Fibroblast of lung (primary cell): Measurements from ENCODE around the gene CCDC116. TPM values are rescaled to one million over a fixed set of nuclear protein-coding genes. Genes with fewer than 3 reads are reported as not detected.

Experiments
- DNase-seq, 2 donors: peaks; one replicate each; pipeline versions ENCODE4 v3.0.0 to v3.0.0-alpha.2; 2010; ENCODE audit warnings: low read depth in 2 of 2
- H2AFZ ChIP-seq: 2 replicates; pipeline ENCODE4 v1.5.1; 2012; ENCODE audit warnings: low read length, control low read depth, inconsistent platforms
- H3K27ac ChIP-seq: 2 replicates; pipeline ENCODE4 v1.5.1; 2011; ENCODE audit warnings: low read length, control low read depth; ENCODE audit not compliant: insufficient read depth
- H3K27me3 ChIP-seq: 2 replicates; pipeline ENCODE4 v1.5.1; 2011; ENCODE audit warnings: mild to moderate bottlenecking, low read length; ENCODE audit not compliant: control insufficient read depth, insufficient read depth
- H3K36me3 ChIP-seq: 2 replicates; pipeline ENCODE4 v1.5.1; 2011; ENCODE audit warnings: low read length; ENCODE audit not compliant: control insufficient read depth, insufficient read depth
- H3K4me1 ChIP-seq: 2 replicates; pipeline ENCODE4 v1.5.1; 2011; ENCODE audit warnings: low read length; ENCODE audit not compliant: control insufficient read depth, insufficient read depth; ENCODE audit errors: extremely low read depth
- H3K4me2 ChIP-seq: 2 replicates; pipeline ENCODE4 v1.5.1; 2011; ENCODE audit warnings: low read length, control low read depth; ENCODE audit not compliant: insufficient read depth; ENCODE audit errors: extremely low read depth
- H3K4me3 ChIP-seq, 4 experiments: fragments of 200-600 bp in 1 of 4; sonication (generic) in 1 of 4; replicated peaks in 1 of 4; 2 replicates each; pipeline ENCODE4 v1.5.1; 2011 to 2016; ENCODE audit warnings: low read length in 4 of 4, low read depth in 3 of 4, mild to moderate bottlenecking in 3 of 4, control low read depth in 2 of 4, inconsistent platforms in 1 of 4, mixed read lengths in 1 of 4; ENCODE audit not compliant: insufficient read depth in 1 of 4; ENCODE audit errors: control extremely low read depth in 1 of 4
- H3K79me2 ChIP-seq: 2 replicates; pipeline ENCODE4 v1.5.1; 2012; ENCODE audit warnings: mild to moderate bottlenecking, low read length, inconsistent platforms; ENCODE audit not compliant: control insufficient read depth, insufficient read depth
- H3K9ac ChIP-seq: 2 replicates; pipeline ENCODE4 v1.5.1; 2011; ENCODE audit warnings: mild to moderate bottlenecking, low read length, control low read depth; ENCODE audit not compliant: insufficient read depth
- H3K9me3 ChIP-seq: 2 replicates; pipeline ENCODE4 v1.5.1; 2012; ENCODE audit warnings: low read depth, low read length; ENCODE audit not compliant: control insufficient read depth, insufficient read depth
- H4K20me1 ChIP-seq: 2 replicates; pipeline ENCODE4 v1.5.1; 2011; ENCODE audit warnings: low read length; ENCODE audit not compliant: control insufficient read depth, insufficient read depth; ENCODE audit errors: extremely low read depth
- EZH2 ChIP-seq: IDR thresholded peaks from 2 replicates; pipeline ENCODE4 v1.5.1; 2012; ENCODE audit warnings: low read length, control low read depth, mild to moderate bottlenecking; ENCODE audit errors: missing control alignments
- polyA plus RNA-seq, 2 donors: library from polyadenylated mRNA; depleted of rRNA in 1 of 2; stranded (reverse) in 1 of 2; unstranded in 1 of 2; fragments of >200 nt; gene quantifications; 2 replicates each; pipeline ENCODE4 v1.2.1, GENCODE V29; 2011 to 2012; ENCODE audit warnings: missing spikeins in 1 of 2
- total RNA-seq: library from RNA; depleted of rRNA; stranded (reverse); fragments of >200 nt; gene quantifications from 2 replicates; pipeline ENCODE4 v1.2.1, GENCODE V29; 2014
- TF ChIP-seq, protein P1 (sequence below), 2 donors: IDR thresholded peaks in 1 of 2; conservative IDR thresholded peaks in 1 of 2; 1 replicate in 1 of 2; 2 replicates in 1 of 2; pipeline ENCODE4 v1.5.1; 2011 to 2012; ENCODE audit warnings: low read length in 2 of 2, control low read depth in 1 of 2, inconsistent platforms in 1 of 2, low read depth in 1 of 2, mild to moderate bottlenecking in 1 of 2

CCDC116 gene
- total and polyA plus RNA-seq, 2 donors (not counting 1 experiment from before 2014, with no cell fraction given), result 0.03 to 0.17 TPM

DNA sequence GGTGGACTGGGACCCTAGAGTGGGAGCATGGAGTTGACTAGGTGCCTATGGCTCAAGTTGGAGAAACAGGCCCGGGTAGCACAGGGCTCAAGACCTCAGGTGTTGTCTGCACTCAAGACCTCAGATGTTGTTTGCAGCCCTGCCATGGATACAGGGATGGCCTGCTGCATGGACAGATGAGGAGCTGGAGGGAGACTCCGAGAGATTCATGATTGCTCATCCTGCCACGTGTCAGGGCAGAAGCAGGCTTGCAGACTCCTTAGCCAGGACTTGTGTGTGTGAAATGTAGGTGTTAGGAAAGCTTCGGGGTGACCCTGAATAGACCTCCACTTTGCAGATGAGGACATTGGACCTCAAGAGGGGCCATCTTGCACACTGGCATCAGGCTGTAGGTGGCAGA lies 921 bp downstream of the CCDC116 start:
- H4K20me1 ChIP-seq, result no peaks in the 10 kb centered on the region
- no peak overlapping the region for H2AFZ ChIP-seq
- H3K4me1 ChIP-seq, result no peaks in the 10 kb centered on the region
- no peak for TF ChIP-seq EZH2
- TF ChIP-seq, protein P1, sequence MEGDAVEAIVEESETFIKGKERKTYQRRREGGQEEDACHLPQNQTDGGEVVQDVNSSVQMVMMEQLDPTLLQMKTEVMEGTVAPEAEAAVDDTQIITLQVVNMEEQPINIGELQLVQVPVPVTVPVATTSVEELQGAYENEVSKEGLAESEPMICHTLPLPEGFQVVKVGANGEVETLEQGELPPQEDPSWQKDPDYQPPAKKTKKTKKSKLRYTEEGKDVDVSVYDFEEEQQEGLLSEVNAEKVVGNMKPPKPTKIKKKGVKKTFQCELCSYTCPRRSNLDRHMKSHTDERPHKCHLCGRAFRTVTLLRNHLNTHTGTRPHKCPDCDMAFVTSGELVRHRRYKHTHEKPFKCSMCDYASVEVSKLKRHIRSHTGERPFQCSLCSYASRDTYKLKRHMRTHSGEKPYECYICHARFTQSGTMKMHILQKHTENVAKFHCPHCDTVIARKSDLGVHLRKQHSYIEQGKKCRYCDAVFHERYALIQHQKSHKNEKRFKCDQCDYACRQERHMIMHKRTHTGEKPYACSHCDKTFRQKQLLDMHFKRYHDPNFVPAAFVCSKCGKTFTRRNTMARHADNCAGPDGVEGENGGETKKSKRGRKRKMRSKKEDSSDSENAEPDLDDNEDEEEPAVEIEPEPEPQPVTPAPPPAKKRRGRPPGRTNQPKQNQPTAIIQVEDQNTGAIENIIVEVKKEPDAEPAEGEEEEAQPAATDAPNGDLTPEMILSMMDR (conservative IDR thresholded peaks at IDR 0.05 in 1 of 2, IDR thresholded peaks at IDR 0.05 in 1 of 2; ENCODE audit: low read depth in 1 of 2, low read length in 2 of 2), result no peak
- peaks cover 5% of the 10 kb centered on the region for H3K79me2 ChIP-seq
- H3K36me3 ChIP-seq, result peaks cover under 1% of the 10 kb centered on the region
- no peak for DNase-seq
- no peak overlapping the region for H3K4me2 ChIP-seq
- H3K4me3 ChIP-seq, result no peak overlapping the region
- H3K9me3 ChIP-seq, result no peaks in the 10 kb centered on the region
- H3K27me3 ChIP-seq, result no peaks in the 10 kb centered on the region
- H3K9ac ChIP-seq, result no peak overlapping the region
- no peak overlapping the region for H3K27ac ChIP-seq

DNA sequence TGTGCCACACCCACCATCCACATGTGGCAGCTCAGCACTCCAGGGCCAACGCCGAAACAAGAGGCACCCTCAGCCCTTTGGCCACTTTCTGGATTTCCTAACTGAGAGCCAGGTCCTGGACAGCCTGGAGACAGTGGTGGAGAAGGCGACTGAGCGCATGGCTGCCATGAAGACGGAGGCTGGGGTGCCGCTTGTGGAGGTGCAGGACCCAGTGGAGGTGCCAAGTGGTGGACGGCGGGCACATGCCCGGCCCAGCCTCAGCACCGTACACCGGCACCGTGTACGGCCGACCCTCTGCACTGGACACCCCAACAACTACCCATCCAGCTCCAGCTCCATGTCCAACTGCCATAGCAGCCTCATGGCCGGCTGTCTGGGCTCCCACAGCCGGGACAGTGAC lies 1.5 kb downstream of the CCDC116 start:
- Histone ChIP-seq H3K79me2 (peaks cover 3% of the 10 kb centered on the region), H4K20me1 (no peaks in the 10 kb centered on the region), H2AFZ (no peak overlapping the region), H3K4me3 (no peak overlapping the region), H3K9me3 (no peaks in the 10 kb centered on the region), H3K9ac (no peak overlapping the region), H3K27ac (no peak overlapping the region), H3K4me2 (no peak overlapping the region), H3K36me3 (no peaks in the 10 kb centered on the region), H3K4me1 (no peaks in the 10 kb centered on the region), H3K27me3 (no peaks in the 10 kb centered on the region)
- TF ChIP-seq, protein P1 (conservative IDR thresholded peaks at IDR 0.05 in 1 of 2, IDR thresholded peaks at IDR 0.05 in 1 of 2; ENCODE audit: low read depth in 1 of 2, low read length in 2 of 2), result no peak
- TF ChIP-seq EZH2, result no peak
- DNase-seq, result no peak

DNA sequence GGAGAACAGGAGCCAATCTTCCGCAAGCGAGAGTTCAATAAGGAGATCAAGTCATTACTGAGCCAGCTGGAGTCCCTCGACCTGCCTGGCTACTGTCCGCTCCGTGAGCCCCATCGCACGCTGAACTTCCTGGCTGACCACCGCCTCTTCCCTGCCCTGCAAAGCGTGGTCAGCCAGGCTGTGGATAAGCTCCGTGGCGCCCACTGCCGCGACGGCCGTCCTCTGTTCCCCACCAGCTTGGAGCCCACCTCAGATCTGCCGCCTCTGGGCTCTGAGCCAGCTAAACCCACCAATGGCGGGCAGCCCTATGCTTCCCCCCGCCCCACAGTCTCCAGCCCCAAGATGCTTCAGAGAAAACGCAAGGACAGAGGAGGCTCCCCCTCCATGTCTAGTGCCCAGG lies 2.3 kb downstream of the CCDC116 start:
- no peak for DNase-seq
- H3K27me3 ChIP-seq, result no peaks in the 10 kb centered on the region
- TF ChIP-seq EZH2, result no peak
- TF ChIP-seq, protein P1 (conservative IDR thresholded peaks at IDR 0.05 in 1 of 2, IDR thresholded peaks at IDR 0.05 in 1 of 2; ENCODE audit: low read depth in 1 of 2, low read length in 2 of 2), result no peak
- H3K9me3 ChIP-seq, result no peaks in the 10 kb centered on the region
- no peak overlapping the region for H3K27ac ChIP-seq
- no peak overlapping the region for H3K9ac ChIP-seq
- no peak overlapping the region for H3K4me3 ChIP-seq
- H3K4me2 ChIP-seq, result no peak overlapping the region
- no peaks in the 10 kb centered on the region for H3K36me3 ChIP-seq
- no peaks in the 10 kb centered on the region for H3K4me1 ChIP-seq
- no peaks in the 10 kb centered on the region for H4K20me1 ChIP-seq
- no peaks in the 10 kb centered on the region for H3K79me2 ChIP-seq
- no peak overlapping the region for H2AFZ ChIP-seq
